ENCODE results near the gene IQGAP3. TPM values are rescaled to one million over a fixed set of nuclear protein-coding genes. Genes with fewer than 3 reads are reported as not detected.

IQGAP3 gene
- polyA plus RNA-seq, 3 donors from 2014 or later, result not detected

DNA sequence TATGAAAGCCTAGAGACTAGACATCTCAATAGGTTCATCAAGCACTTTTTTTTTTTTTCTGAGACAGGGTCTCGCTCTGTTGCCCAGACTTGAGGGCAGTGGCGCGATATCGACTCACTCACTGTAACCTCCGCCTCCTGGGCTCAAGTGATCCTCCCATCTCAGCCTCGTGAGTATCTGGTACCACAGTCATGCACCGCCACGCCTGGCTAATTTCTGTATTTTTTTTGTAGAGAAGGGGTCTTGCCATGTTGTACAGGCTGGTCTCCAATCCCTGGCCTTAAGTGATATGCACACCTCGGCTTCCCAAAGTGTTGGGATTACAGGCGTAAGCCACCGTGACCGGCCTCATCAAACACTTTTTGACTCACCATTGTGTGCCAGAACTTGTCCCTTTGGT, 29.5 kb upstream of the IQGAP3 start:
- peaks cover 0 to 2% (median 2%) of the 10 kb centered on the region in 3 donors for H3K27me3 Mint-ChIP-seq (ENCODE audit: low read depth in 3 of 3)
- H3K27ac Mint-ChIP-seq, result peak overlapping the region; percentile 45 to 99 (median 96)
- no peaks in the 10 kb centered on the region for H3K9me3 Mint-ChIP-seq
- H3K4me3 Mint-ChIP-seq, result peak overlapping the region; percentile 90 to 100 (median 98)
- no peak for DNase-seq
- H3K36me3 Mint-ChIP-seq, result peaks cover 0 to 6% (median 5%) of the 10 kb centered on the region in 3 donors
- H3K4me1 Mint-ChIP-seq, result peaks cover 25 to 30% of the 10 kb centered on the region in 2 donors

DNA sequence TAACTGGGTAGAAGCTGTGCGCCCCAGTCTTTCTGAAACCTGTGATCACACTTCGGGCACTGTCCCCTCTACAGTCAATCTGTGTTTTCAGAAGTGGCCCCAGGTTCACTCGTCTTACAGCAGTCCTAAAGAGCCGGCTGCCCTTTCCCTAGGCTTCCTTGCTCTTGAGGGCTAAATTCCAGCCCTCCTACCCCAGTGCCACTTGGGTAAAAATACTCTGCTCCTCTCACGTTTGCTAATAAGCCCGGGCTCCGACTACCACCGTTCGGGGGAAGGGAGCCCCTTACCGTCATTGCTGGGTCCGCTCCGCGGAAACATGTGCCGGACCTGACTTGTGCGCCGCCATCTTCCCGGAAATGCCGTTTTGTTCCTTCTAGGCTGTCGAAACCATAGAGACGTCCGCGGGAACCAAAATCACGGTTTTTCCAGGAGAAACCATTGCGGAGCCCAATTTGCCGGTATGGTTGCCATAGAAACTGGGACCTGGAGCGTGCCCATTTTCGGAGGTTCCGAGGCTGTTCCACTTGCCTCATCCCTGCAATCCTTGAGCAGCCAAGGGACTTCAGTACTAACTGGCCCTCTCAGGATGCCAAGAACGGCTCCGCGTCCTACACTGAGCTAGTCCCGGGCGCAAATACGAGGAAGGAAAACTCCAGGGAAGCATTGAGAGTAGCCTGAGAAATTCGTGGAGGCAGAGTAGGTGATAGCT, 28.9 kb upstream of the IQGAP3 start, which contains the start of gene GPATCH4:
TSS of gene GPATCH4 (minus strand) at position 358 of the 709 bp plus-strand sequence.
- H3K4me3 Mint-ChIP-seq, result peak within 1 kb of the TSS; percentile 90 to 100 (median 98)
- H3K4me1 Mint-ChIP-seq, result peaks cover 25 to 30% of the 10 kb centered on the region in 2 donors
- H3K9me3 Mint-ChIP-seq, result no peaks in the 10 kb centered on the region
- H3K27ac Mint-ChIP-seq, result peak within 1 kb of the TSS; percentile 89 to 99 (median 96)
- H3K27me3 Mint-ChIP-seq (ENCODE audit: low read depth in 3 of 3), result peaks cover 0 to 2% (median 2%) of the 10 kb centered on the region in 3 donors
- peaks cover 0 to 8% (median 6%) of the 10 kb centered on the region in 3 donors for H3K36me3 Mint-ChIP-seq
- peak; percentile 69 to 74 (median 73) for DNase-seq

DNA sequence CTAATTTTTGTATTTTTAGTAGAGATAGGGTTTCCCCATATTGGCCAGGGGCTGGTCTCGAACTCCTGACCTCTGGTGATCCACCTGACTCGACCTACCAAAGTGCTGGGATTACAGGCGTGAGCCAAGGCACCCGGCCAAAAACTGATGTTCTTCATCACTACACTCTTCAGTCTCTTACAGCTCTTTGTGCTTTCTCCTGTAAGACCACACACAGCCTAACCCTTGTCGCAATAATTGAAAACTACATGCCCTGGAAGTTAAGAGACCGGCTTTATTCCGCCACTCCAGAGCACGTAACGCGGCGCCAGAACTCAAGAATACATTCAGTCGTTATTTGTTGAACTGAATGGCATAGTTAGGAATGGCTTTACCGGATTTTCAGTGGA, 28.4 kb upstream of the IQGAP3 start:
- Mint-ChIP-seq H3K27me3 (ENCODE audit: low read depth in 3 of 3) (peaks cover 0 to 2% (median 2%) of the 10 kb centered on the region in 3 donors), H3K4me3 (peak overlapping the region; percentile 90 to 100 (median 98)), H3K9me3 (no peaks in the 10 kb centered on the region), H3K27ac (peak overlapping the region; percentile 89 to 99 (median 96)), H3K36me3 (peaks cover 0 to 12% (median 6%) of the 10 kb centered on the region in 3 donors), H3K4me1 (peaks cover 25 to 30% of the 10 kb centered on the region in 2 donors)
- DNase-seq, result no peak

DNA sequence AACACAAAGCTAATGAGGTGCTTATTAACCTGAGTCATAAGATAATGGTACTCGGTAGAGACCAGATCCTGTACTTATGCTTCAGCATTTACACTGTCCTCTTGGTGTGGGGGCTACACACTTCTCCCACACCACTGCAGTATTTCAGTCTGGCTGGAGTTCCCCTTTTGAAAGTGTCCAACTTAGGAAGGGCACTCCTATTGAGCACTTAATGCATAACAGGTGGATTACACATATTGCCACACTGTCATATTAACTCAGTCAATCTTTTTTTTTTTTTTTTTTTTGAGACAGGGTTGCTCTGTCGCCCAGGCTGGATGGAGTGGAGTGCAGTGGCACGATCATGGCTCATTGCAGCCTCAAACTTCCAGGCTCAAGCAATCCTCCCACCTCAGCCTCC, 27.4 kb upstream of the IQGAP3 start:
- peak overlapping the region in 4 of 6 donors; percentile 40 to 96 (median 56) for H3K27ac Mint-ChIP-seq

DNA sequence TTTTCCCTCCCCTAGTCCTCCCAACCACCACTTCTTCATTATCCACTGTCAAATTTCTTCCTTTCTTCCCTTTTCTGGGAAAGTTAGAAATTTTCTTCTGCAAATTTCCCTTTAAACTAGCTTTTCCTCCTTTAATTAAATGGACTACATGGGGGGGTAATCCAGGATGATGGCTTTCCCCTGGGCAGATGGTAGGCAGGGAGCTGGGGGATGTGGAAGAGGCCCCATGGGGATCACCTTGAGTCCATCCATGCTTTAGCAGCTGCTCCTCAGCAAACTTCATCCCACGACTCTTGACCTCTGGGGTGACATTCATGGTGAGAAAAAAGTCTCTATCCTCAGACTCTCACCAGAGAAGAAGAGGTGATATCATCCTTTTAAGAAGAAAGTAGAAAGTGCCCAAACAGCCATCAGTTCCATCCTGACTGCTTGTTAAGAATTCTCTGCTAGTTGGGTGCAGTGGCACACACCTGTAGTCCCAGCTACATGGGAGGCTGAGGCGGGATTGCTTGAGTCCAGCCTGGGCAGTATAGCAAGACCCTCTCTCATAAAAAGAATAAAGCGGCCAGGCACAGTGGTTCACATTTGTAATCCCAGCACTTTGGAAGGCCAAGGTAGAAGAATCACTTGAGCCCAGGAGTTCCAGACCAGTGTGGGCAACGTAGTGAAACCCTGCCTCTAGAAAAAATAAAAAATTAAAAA, 26.5 kb upstream of the IQGAP3 start:
- DNase-seq, result no peak
- H3K4me1 Mint-ChIP-seq, result peaks cover 27 to 30% of the 10 kb centered on the region in 2 donors
- H3K36me3 Mint-ChIP-seq, result peaks cover 8 to 18% (median 9%) of the 10 kb centered on the region in 3 donors
- no peaks in the 10 kb centered on the region for H3K9me3 Mint-ChIP-seq
- H3K27me3 Mint-ChIP-seq (ENCODE audit: low read depth in 3 of 3), result peaks cover 0 to 3% (median 2%) of the 10 kb centered on the region in 3 donors
- peak overlapping the region in 2 of 5 donors; percentile 15 to 38 for H3K4me3 Mint-ChIP-seq
- H3K27ac Mint-ChIP-seq, result peak overlapping the region in 1 of 6 donors; percentile 51

More for the DNA sequence above, 27.4 kb upstream of the IQGAP3 start:
- DNase-seq, result no peak
- peaks cover 0 to 3% (median 2%) of the 10 kb centered on the region in 3 donors for H3K27me3 Mint-ChIP-seq (ENCODE audit: low read depth in 3 of 3)
- H3K4me3 Mint-ChIP-seq, result peak overlapping the region in 3 of 5 donors; percentile 38 to 94 (median 90)
- H3K36me3 Mint-ChIP-seq, result peaks cover 8 to 17% (median 9%) of the 10 kb centered on the region in 3 donors
- no peaks in the 10 kb centered on the region for H3K9me3 Mint-ChIP-seq
- H3K4me1 Mint-ChIP-seq, result peaks cover 27 to 30% of the 10 kb centered on the region in 2 donors

DNA sequence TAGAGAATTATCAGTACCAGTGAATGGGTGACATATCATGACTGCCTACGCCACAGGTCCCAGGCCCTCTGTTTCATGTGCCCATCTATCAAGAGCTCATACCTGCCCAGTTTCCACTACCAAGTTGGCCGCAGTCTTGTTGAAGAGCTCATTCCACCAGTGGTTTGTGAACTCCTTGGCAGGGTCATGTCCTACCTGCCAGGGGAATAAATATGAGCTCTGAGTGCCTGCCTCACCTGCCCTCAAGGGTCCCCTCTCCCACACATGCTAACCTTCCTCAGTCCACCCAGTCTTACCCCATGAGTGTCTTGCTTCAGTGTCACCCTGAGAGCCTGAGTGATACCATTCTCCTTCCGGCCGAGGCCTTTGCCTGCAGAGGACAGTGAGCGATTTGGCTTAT, 25.8 kb upstream of the IQGAP3 start:
- Mint-ChIP-seq H3K36me3 (peaks cover 8 to 18% (median 9%) of the 10 kb centered on the region in 3 donors), H3K4me1 (peaks cover 27 to 30% of the 10 kb centered on the region in 2 donors), H3K4me3 (no peak overlapping the region), H3K9me3 (no peaks in the 10 kb centered on the region), H3K27ac (peak overlapping the region in 1 of 6 donors; percentile 5), H3K27me3 (ENCODE audit: low read depth in 3 of 3) (peaks cover 0 to 3% (median 2%) of the 10 kb centered on the region in 3 donors)
- no peak for DNase-seq

DNA sequence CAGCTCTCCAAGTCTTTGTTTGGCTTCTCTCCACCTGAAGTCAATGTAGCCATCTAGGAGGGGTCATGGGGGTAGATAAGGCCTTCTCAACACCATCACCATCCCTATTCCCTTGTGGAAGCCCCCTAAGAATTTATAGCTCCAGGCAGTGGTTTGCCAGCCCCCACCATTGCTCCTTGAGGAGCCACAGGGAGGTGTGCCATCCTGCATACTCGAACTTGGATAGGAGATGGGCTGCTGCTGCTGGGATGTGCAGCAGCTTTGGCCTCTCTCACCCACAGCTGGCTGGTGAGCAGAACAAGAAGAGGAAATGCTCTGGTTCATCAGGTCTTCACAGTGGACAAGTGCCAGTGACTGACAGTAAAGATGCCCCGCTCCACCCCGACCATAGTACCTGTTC, 24.1 kb upstream of the IQGAP3 start:
- H3K4me3 Mint-ChIP-seq, result no peak overlapping the region
- peaks cover 8 to 18% (median 9%) of the 10 kb centered on the region in 3 donors for H3K36me3 Mint-ChIP-seq
- peaks cover 25 to 26% of the 10 kb centered on the region in 2 donors for H3K4me1 Mint-ChIP-seq
- peaks cover under 1 to 3% (median under 1%) of the 10 kb centered on the region in 3 donors for H3K27me3 Mint-ChIP-seq (ENCODE audit: low read depth in 3 of 3)
- no peak for DNase-seq
- no peaks in the 10 kb centered on the region for H3K9me3 Mint-ChIP-seq
- peak overlapping the region in 3 of 6 donors; percentile 23 to 62 (median 53) for H3K27ac Mint-ChIP-seq

DNA sequence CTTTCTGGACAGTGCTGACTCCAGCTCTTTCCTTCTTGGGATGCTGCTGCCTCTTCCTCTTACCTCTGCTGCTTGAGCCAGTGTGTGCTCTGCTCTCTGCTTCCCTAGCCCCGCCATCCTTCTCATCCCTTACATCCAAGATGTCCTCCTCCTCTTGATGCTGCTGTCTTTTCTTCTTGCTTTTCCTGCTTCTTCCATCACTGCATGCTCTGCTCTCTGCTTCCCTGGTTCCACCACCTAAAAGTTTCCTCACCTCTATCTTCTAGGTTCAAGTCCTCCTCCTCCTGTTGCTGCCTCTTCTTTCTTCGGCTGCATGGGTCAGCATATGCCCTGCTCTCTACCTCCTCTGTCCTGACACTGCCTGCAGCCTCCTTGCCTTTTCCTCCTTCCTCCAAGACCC, 22.7 kb upstream of the IQGAP3 start:
- DNase-seq, result no peak
- Mint-ChIP-seq H3K36me3 (peaks cover 8 to 18% (median 9%) of the 10 kb centered on the region in 3 donors), H3K27ac (peak overlapping the region in 4 of 6 donors; percentile 15 to 74 (median 48)), H3K9me3 (no peaks in the 10 kb centered on the region), H3K27me3 (ENCODE audit: low read depth in 3 of 3) (peaks cover 2% of the 10 kb centered on the region in 3 donors), H3K4me1 (peaks cover 17 to 21% of the 10 kb centered on the region in 2 donors), H3K4me3 (peak overlapping the region in 1 of 5 donors; percentile 33)

DNA sequence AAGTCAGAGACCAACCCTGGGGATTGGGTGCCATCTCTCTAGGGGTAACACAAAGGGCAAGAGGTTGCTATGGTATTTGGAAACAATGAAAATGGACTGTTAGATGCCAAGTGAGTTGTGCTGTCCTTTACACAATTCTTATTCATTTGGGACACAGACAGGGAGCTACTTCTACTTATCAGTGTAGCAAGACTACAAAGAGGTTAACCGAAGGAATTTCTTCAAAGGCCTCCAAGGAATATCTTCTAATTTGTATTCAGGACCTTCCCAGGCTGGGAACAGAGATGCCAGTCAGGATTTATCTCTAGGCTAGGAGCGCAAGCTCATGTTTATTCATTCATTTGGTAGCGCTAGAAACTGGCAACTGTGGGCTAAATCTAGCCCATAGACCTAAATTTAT, 21.8 kb upstream of the IQGAP3 start:
- Mint-ChIP-seq H3K4me1 (peaks cover 17 to 21% of the 10 kb centered on the region in 2 donors), H3K27ac (peak overlapping the region in 2 of 6 donors; percentile 21 to 39), H3K27me3 (ENCODE audit: low read depth in 3 of 3) (peaks cover 2% of the 10 kb centered on the region in 3 donors), H3K36me3 (peaks cover 8 to 18% (median 9%) of the 10 kb centered on the region in 3 donors), H3K9me3 (no peaks in the 10 kb centered on the region), H3K4me3 (peak overlapping the region in 1 of 5 donors; percentile 15)
- DNase-seq, result no peak

DNA sequence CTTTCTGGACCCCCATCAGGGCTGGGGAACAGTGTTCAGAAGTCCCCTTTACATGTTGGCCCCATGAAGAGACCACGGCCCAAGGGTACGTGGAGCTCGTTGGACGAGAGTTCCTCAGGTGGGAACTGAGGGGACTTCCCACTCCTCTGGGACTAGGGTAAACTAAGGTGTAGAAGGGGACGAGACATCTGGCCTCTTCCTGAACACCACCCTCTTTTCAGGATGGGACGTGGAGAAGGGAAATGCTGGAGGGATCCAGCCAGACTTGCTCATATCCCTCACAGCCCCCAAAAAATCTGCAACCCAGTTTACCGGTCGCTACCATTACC, 21.3 kb upstream of the IQGAP3 start:
- Mint-ChIP-seq H3K9me3 (no peaks in the 10 kb centered on the region), H3K4me3 (peak overlapping the region in 1 of 5 donors; percentile 89), H3K27ac (no peak overlapping the region), H3K27me3 (ENCODE audit: low read depth in 3 of 3) (peaks cover 2% of the 10 kb centered on the region in 3 donors), H3K36me3 (peaks cover 6 to 18% (median 8%) of the 10 kb centered on the region in 3 donors), H3K4me1 (peaks cover 17 to 21% of the 10 kb centered on the region in 2 donors)
- DNase-seq, result no peak

DNA sequence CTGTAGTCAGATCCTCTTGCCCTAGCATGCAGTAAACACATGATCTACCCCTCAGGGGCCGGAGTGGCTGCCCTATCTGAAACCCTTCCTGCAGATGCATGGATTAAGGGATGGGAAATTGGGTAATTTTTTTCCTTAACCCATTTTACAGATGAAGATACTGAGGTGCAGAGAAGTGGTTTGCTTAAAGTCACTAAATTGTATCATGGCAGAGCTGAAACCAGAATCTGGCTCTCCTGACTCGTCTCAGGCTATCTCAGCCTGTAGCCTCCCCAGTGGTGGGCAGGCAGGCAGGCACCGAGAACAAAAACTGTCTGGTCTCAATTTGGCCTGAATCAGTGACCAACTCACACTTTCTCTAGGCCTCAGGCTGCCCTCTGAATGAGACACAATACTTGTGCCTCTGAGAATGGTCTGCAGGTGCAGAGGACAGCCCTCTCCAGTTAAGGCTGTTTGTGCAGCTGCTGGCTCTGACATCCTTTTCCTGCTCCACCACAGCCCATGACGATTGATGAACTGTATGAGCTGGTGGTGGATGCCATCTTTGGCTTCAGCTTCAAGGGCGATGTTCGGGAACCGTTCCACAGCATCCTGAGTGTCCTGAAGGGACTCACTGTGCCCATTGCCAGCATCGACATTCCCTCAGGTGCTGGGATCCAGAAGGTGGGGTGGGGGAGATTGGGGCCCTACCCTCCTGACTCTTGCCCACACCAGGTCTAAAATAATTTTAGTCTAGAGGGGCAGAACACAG, 20.7 kb upstream of the IQGAP3 start:
- H3K9me3 Mint-ChIP-seq, result no peaks in the 10 kb centered on the region
- peaks cover 17 to 21% of the 10 kb centered on the region in 2 donors for H3K4me1 Mint-ChIP-seq
- peaks cover 2% of the 10 kb centered on the region in 3 donors for H3K27me3 Mint-ChIP-seq (ENCODE audit: low read depth in 3 of 3)
- no peak for DNase-seq
- peak overlapping the region; percentile 88 to 93 (median 91) for H3K4me3 Mint-ChIP-seq
- peak overlapping the region; percentile 53 to 82 (median 70) for H3K27ac Mint-ChIP-seq
- peaks cover 3 to 18% (median 8%) of the 10 kb centered on the region in 3 donors for H3K36me3 Mint-ChIP-seq

DNA sequence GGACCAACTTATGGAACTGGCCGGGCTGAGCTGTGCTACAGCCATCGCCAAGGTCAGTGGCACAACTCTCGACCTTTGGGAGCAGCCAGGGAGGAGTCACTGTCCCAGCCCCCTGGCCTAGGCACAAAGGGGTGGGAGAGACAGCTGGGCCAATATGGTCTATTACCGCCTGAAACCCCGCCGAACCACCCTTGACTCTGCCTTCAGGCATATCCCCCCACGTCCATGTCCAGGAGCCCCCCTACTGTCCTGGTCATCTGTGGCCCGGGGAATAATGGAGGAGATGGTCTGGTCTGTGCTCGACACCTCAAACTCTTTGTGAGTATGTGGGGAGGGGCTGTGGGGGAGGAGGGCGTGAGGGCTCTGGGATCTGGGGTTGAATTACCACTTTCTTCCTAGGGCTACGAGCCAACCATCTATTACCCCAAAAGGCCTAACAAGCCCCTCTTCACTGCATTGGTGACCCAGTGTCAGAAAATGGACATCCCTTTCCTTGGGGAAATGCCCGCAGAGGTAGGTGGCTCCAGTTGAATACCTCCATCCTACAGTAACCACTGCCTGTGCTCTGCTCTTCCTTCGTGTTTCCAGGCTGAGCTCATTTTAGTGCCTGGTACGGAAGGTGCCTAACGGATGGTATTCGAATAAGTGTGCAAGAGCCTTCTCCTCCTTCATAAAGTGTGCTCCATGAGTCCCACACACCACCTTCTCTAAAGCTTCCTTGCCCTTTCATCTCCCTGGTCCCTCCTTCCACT, 20.0 kb upstream of the IQGAP3 start:
- H3K4me3 Mint-ChIP-seq, result peak overlapping the region; percentile 88 to 93 (median 91)
- DNase-seq, result no peak

More for the DNA sequence above, 20.0 kb upstream of the IQGAP3 start:
- Mint-ChIP-seq H3K9me3 (no peaks in the 10 kb centered on the region), H3K36me3 (peaks cover 3 to 18% (median 8%) of the 10 kb centered on the region in 3 donors), H3K27me3 (ENCODE audit: low read depth in 3 of 3) (peaks cover 2% of the 10 kb centered on the region in 3 donors), H3K4me1 (peaks cover 17 to 21% of the 10 kb centered on the region in 2 donors), H3K27ac (peak overlapping the region; percentile 57 to 90 (median 78))
